ENCODE data around the gene BCL7B.

The BCL7B gene

GRCh38 chr7:73519867-73520672 is 37.4 kb downstream of the BCL7B start:
- no peaks in the 10 kb centered on the region for H3K9me3 ChIP-seq (ENCODE audit: insufficient read depth, low read length)
- H3K27ac ChIP-seq (ENCODE audit: low read length), result peak overlapping the region; percentile 80
- peak overlapping the region; percentile 94 for H3K9ac ChIP-seq (ENCODE audit: low read length)
- H3K79me2 ChIP-seq (ENCODE audit: low read length), result peaks cover 74% of the 10 kb centered on the region
- TF ChIP-seq CTCF (IDR thresholded peaks at IDR 0.05; ENCODE audit: low read depth, low read length) (no peak), EZH2phosphoT487 (IDR thresholded peaks at IDR 0.05; ENCODE audit: low read depth) (no peak)
- H3K36me3 ChIP-seq (replicated peaks; ENCODE audit: low read depth, low read length), result peaks cover 40% of the 10 kb centered on the region
- H3K4me1 ChIP-seq (ENCODE audit: low read length), result peaks cover 29% of the 10 kb centered on the region
- no peak overlapping the region for H2AFZ ChIP-seq (ENCODE audit: low read depth, low read length)
- H3K27me3 ChIP-seq (ENCODE audit: low read depth, low read length), result no peaks in the 10 kb centered on the region
- peaks cover 40% of the 10 kb centered on the region for H4K20me1 ChIP-seq (ENCODE audit: insufficient read depth, low read length)
- H3K4me2 ChIP-seq (ENCODE audit: low read length), result peak overlapping the region; percentile 96
- H3K4me3 ChIP-seq (ENCODE audit: low read length), result peak overlapping the region; percentile 90

GRCh38 chr7:73518470-73518869 is 39.0 kb downstream of the BCL7B start:
- TF ChIP-seq EZH2phosphoT487 (IDR thresholded peaks at IDR 0.05; ENCODE audit: low read depth), result no peak
- Histone ChIP-seq H3K4me1 (ENCODE audit: low read length) (peaks cover 19% of the 10 kb centered on the region), H3K36me3 (replicated peaks; ENCODE audit: low read depth, low read length) (peaks cover 49% of the 10 kb centered on the region), H3K4me2 (ENCODE audit: low read length) (peak overlapping the region; percentile 96; the same call in 1 of the 2 replicates), H3K27me3 (ENCODE audit: low read depth, low read length) (no peaks in the 10 kb centered on the region), H3K9ac (ENCODE audit: low read length) (no peak overlapping the region), H3K79me2 (ENCODE audit: low read length) (peaks cover 90% of the 10 kb centered on the region), H4K20me1 (ENCODE audit: insufficient read depth, low read length) (peaks cover 54% of the 10 kb centered on the region), H3K4me3 (ENCODE audit: low read length) (no peak overlapping the region), H3K9me3 (ENCODE audit: insufficient read depth, low read length) (no peaks in the 10 kb centered on the region), H2AFZ (ENCODE audit: low read depth, low read length) (no peak overlapping the region), H3K27ac (ENCODE audit: low read length) (no peak overlapping the region)

- peaks cover 19% of the 10 kb centered on the region for H3K4me1 ChIP-seq (ENCODE audit: low read length)
- H3K36me3 ChIP-seq (replicated peaks; ENCODE audit: low read depth, low read length), result peaks cover 56% of the 10 kb centered on the region
- no peak overlapping the region for H3K27ac ChIP-seq (ENCODE audit: low read length)
- no peak overlapping the region for H3K4me2 ChIP-seq (ENCODE audit: low read length)
- H4K20me1 ChIP-seq (ENCODE audit: insufficient read depth, low read length), result peaks cover 65% of the 10 kb centered on the region
- no peaks in the 10 kb centered on the region for H3K27me3 ChIP-seq (ENCODE audit: low read depth, low read length)
- no peaks in the 10 kb centered on the region for H3K9me3 ChIP-seq (ENCODE audit: insufficient read depth, low read length)
- H2AFZ ChIP-seq (ENCODE audit: low read depth, low read length), result no peak overlapping the region
- no peak overlapping the region for H3K9ac ChIP-seq (ENCODE audit: low read length)
- peaks cover 96% of the 10 kb centered on the region for H3K79me2 ChIP-seq (ENCODE audit: low read length)
- H3K4me3 ChIP-seq (ENCODE audit: low read length), result no peak overlapping the region
- TF ChIP-seq EZH2phosphoT487 (IDR thresholded peaks at IDR 0.05; ENCODE audit: low read depth) (no peak), CTCF (IDR thresholded peaks at IDR 0.05; ENCODE audit: low read depth, low read length) (no peak)
These were observed 40.1 kb downstream of the BCL7B start for GRCh38 chr7:73517241-73517995.

GRCh38 chr7:73515178-73515577 is 42.3 kb downstream of the BCL7B start:
- Histone ChIP-seq H3K27me3 (ENCODE audit: low read depth, low read length) (no peaks in the 10 kb centered on the region), H3K79me2 (ENCODE audit: low read length) (peaks cover 100% of the 10 kb centered on the region), H2AFZ (ENCODE audit: low read depth, low read length) (no peak overlapping the region), H4K20me1 (ENCODE audit: insufficient read depth, low read length) (peaks cover 70% of the 10 kb centered on the region), H3K36me3 (replicated peaks; ENCODE audit: low read depth, low read length) (peaks cover 63% of the 10 kb centered on the region), H3K9me3 (ENCODE audit: insufficient read depth, low read length) (no peaks in the 10 kb centered on the region), H3K4me2 (ENCODE audit: low read length) (no peak overlapping the region), H3K4me1 (ENCODE audit: low read length) (peaks cover 16% of the 10 kb centered on the region), H3K4me3 (ENCODE audit: low read length) (no peak overlapping the region), H3K27ac (ENCODE audit: low read length) (no peak overlapping the region), H3K9ac (ENCODE audit: low read length) (no peak overlapping the region)
- no peak for TF ChIP-seq CTCF (IDR thresholded peaks at IDR 0.05; ENCODE audit: low read depth, low read length)
- TF ChIP-seq EZH2phosphoT487 (IDR thresholded peaks at IDR 0.05; ENCODE audit: low read depth), result no peak

Measured in OCI-LY3 (cell line).